A549 treated with AZD2906 at 1 μM for 4 hours (cell line): ENCODE results near the gene SMIM29. TPM values are rescaled to one million over a fixed set of nuclear protein-coding genes. Genes with fewer than 3 reads are reported as not detected.

Source experiments
- total RNA-seq: library from RNA; stranded (reverse); fragments of 200-300 nt; extraction: Qiagen RNA extraction; gene quantifications from 5 replicates; pipeline ENCODE4 v1.2.3, GENCODE V29; 2022

Gene SMIM29
- total RNA-seq = 15.4 to 24.4 TPM (median 23.8 TPM) in 5 replicates

GRCh38 chr6:34248727-34249468, at the start of gene SMIM29:
Gene SMIM29, minus strand, starts transcription at chr6:34249006. Its CDS starts 1,215 bp downstream, at chr6:34247791.

GRCh38 chr6:34236443-34237315, 12.1 kb downstream of the SMIM29 start, which contains the start of gene HMGA1:
Gene HMGA1, plus strand, starts transcription at chr6:34236873. Its CDS starts 3,908 bp downstream, at chr6:34240781.

Other genes starting within 250 kb of the SMIM29 start
- gene GRM4, start 102.9 kb downstream of the SMIM29 start, total RNA-seq = 0.08 to 0.17 TPM (median 0.14 TPM) in 5 replicates
- 422 to 601 TPM (median 521 TPM) in 5 replicates for gene HMGA1, start 12.1 kb downstream of the SMIM29 start, total RNA-seq
- gene NUDT3, start 143.7 kb upstream of the SMIM29 start, total RNA-seq = 5.6 to 8.5 TPM (median 5.9 TPM) in 5 replicates
- 1,967 to 2,217 TPM (median 2,066 TPM) in 5 replicates for gene RPS10, start 177.1 kb upstream of the SMIM29 start, total RNA-seq
- gene PACSIN1, start 217.1 kb upstream of the SMIM29 start, total RNA-seq = 0.03 to 0.34 TPM (median 0.07 TPM) in 5 replicates